Neutrophil (primary cell): ENCODE measurements around the gene FKBP7.

Experiments
- H3K27ac ChIP-seq: fragments of 200-600 bp; sonication (generic); 2 replicates; pipeline ENCODE4 v1.5.1; 2016; ENCODE audit warnings: mild to moderate bottlenecking, moderate library complexity
- H3K27me3 ChIP-seq: fragments of 200-600 bp; sonication (generic); 2 replicates; pipeline ENCODE4 v1.6.0; 2016; ENCODE audit warnings: mild to moderate bottlenecking
- H3K36me3 ChIP-seq: fragments of 200-600 bp; sonication (generic); 2 replicates; pipeline ENCODE4 v1.5.1; 2017
- H3K4me1 ChIP-seq, 2 experiments: fragments of 200-600 bp in 1 of 2; sonication (generic) in 1 of 2; 1 replicate in 1 of 2; 2 replicates in 1 of 2; pipeline versions ENCODE4 v1.5.1 to v1.6.1; 2013 to 2016; ENCODE audit warnings: low read depth in 1 of 2, low read length in 1 of 2, mild to moderate bottlenecking in 1 of 2, moderate library complexity in 1 of 2; ENCODE audit not compliant: control insufficient read depth in 1 of 2, insufficient read depth in 1 of 2
- H3K4me3 ChIP-seq, 2 experiments: fragments of 200-600 bp in 1 of 2; sonication (generic) in 1 of 2; 1 replicate in 1 of 2; 2 replicates in 1 of 2; pipeline ENCODE4 v1.5.1; 2013 to 2016; ENCODE audit warnings: low read depth in 1 of 2, low read length in 1 of 2, mild to moderate bottlenecking in 1 of 2, moderate library complexity in 1 of 2
- H3K9me3 ChIP-seq: fragments of 200-600 bp; sonication (generic); 2 replicates; pipeline ENCODE4 v1.5.1; 2016
- CTCF ChIP-seq: fragments of 200-600 bp; sonication (generic); IDR thresholded peaks from 2 replicates; pipeline ENCODE4 v1.5.1; 2016; ENCODE audit warnings: antibody characterized with exemption

The FKBP7 gene

GRCh38 chr2:178478130-178478438, 316 bp downstream of the FKBP7 start:
- Histone ChIP-seq H3K27me3 (no peaks in the 10 kb centered on the region), H3K27ac (peak overlapping the region; percentile 92), H3K36me3 (no peaks in the 10 kb centered on the region), H3K4me1 (peaks cover 43 to 47% of the 10 kb centered on the region in 2 experiments), H3K4me3 (peak overlapping the region; percentile 83 to 99), H3K9me3 (no peaks in the 10 kb centered on the region)
- TF ChIP-seq CTCF: no peak

GRCh38 chr2:178477443-178478129, 814 bp downstream of the FKBP7 start:
- H3K9me3 ChIP-seq: no peaks in the 10 kb centered on the region
- H3K4me1 ChIP-seq: peaks cover 38 to 42% of the 10 kb centered on the region in 2 experiments

GRCh38 chr2:178476477-178476876, 1.9 kb downstream of the FKBP7 start:
- TF ChIP-seq CTCF: no peak

More at GRCh38 chr2:178477443-178478129, 814 bp downstream of the FKBP7 start:
- Histone ChIP-seq H3K4me3 (peak overlapping the region; percentile 83 to 99), H3K36me3 (no peaks in the 10 kb centered on the region), H3K27me3 (no peaks in the 10 kb centered on the region), H3K27ac (peak overlapping the region; percentile 92)
- no peak for TF ChIP-seq CTCF

GRCh38 chr2:178474560-178474959, 3.8 kb downstream of the FKBP7 start:
- TF ChIP-seq CTCF: no peak
- Histone ChIP-seq H3K4me3 (no peak overlapping the region), H3K4me1 (peaks cover 14 to 18% of the 10 kb centered on the region in 2 experiments)

More at GRCh38 chr2:178476477-178476876, 1.9 kb downstream of the FKBP7 start:
- Histone ChIP-seq H3K27ac (no peak overlapping the region), H3K36me3 (no peaks in the 10 kb centered on the region), H3K4me3 (no peak overlapping the region), H3K9me3 (no peaks in the 10 kb centered on the region), H3K27me3 (no peaks in the 10 kb centered on the region), H3K4me1 (peaks cover 27 to 31% of the 10 kb centered on the region in 2 experiments)

GRCh38 chr2:178473931-178474330, 4.5 kb downstream of the FKBP7 start:
- TF ChIP-seq CTCF: no peak
- H3K4me3 ChIP-seq: no peak overlapping the region
- no peaks in the 10 kb centered on the region for H3K27me3 ChIP-seq
- H3K36me3 ChIP-seq: no peaks in the 10 kb centered on the region
- H3K4me1 ChIP-seq: peaks cover 7 to 11% of the 10 kb centered on the region in 2 experiments
- no peaks in the 10 kb centered on the region for H3K9me3 ChIP-seq
- no peak overlapping the region for H3K27ac ChIP-seq

More at GRCh38 chr2:178474560-178474959, 3.8 kb downstream of the FKBP7 start:
- no peaks in the 10 kb centered on the region for H3K9me3 ChIP-seq
- no peak overlapping the region for H3K27ac ChIP-seq
- no peaks in the 10 kb centered on the region for H3K36me3 ChIP-seq
- H3K27me3 ChIP-seq: no peaks in the 10 kb centered on the region
